ENCODE results near the gene C1orf35. TPM values are rescaled to one million over a fixed set of nuclear protein-coding genes. Genes with fewer than 3 reads are reported as not detected.

Gene C1orf35
- total and polyA plus RNA-seq, 9 of the 15 experiments (the other 6 are each of a cell fraction or from before 2014, with no cell fraction given) = 3.2 to 48.7 (median 12.5) TPM

- Histone ChIP-seq H3K9ac (ENCODE audit: insufficient read depth in 1 of 2, low read depth in 2 of 2, low read length in 2 of 2) (no peak overlapping the region), H3K27me3 (ENCODE audit: control insufficient read depth in 2 of 2, insufficient read depth in 2 of 2, low read length in 2 of 2) (peaks cover under 1 to 20% of the 10 kb centered on the region in 2 experiments; a peak in 3 of 5 replicates), H3K27ac (ENCODE audit: extremely low read depth, low read depth, low read length) (no peak overlapping the region), H3K9me3 (replicated peaks; ENCODE audit: control insufficient read depth, insufficient read depth, low read depth, low read length) (no peaks in the 10 kb centered on the region), H3K4me3 (no peak overlapping the region), H4K20me1 (replicated peaks; ENCODE audit: control insufficient read depth, insufficient read depth, low read length) (no peaks in the 10 kb centered on the region), H3K36me3 (ENCODE audit: control insufficient read depth, insufficient read depth, low read length) (no peaks in the 10 kb centered on the region), H3K9me1 (ENCODE audit: control insufficient read depth, insufficient read depth, low read length) (no peaks in the 10 kb centered on the region), H3K4me2 (ENCODE audit: insufficient read depth, low read length) (no peak overlapping the region), H2AFZ (ENCODE audit: low read depth, low read length) (no peak overlapping the region), H3K79me2 (ENCODE audit: control insufficient read depth, insufficient read depth, low read length) (no peaks in the 10 kb centered on the region), H3K4me1 (replicated peaks in 1 of 2; ENCODE audit: control insufficient read depth in 2 of 2, insufficient read depth in 2 of 2, low read length in 2 of 2) (peaks cover 0 to 44% of the 10 kb centered on the region in 2 experiments; a peak in 3 of 5 replicates)
- no peak for DNase-seq (ENCODE audit: extremely low read depth in 1 of 4, low spot score in 3 of 4)
- FAIRE-seq = no peak
- intact Hi-C loops (cut with micrococcal nuclease) = no loop called here
- 9% methylated on average over 10 of the region's 10 CpGs for WGBS (ENCODE audit: insufficient coverage, low coverage, missing lambda C conversion rate)
- no TSS peak for BruUV-seq (replicated peaks)
- in situ Hi-C loops (cut with MboI) = no loop called here
- no peak for TF ChIP-seq POU5F1 (IDR thresholded peaks at IDR 0.05; ENCODE audit: borderline replicate concordance, low read depth, low read length, partially characterized antibody)
- CTCF ChIA-PET (ENCODE audit: low intra/inter-chr PET ratio) = no interaction called here
- POLR2A ChIA-PET = interaction anchor here (1.0 to 3.5 kb wide), 3 partner anchors 12 to 22 kb away, joined by 3 to 18 read pairs (median 7); partner anchors contain the start of gene ARF1
- no peak for ATAC-seq
Measured at GRCh38 chr1:228061411-228062084, 41.6 kb downstream of the C1orf35 start.

DNA sequence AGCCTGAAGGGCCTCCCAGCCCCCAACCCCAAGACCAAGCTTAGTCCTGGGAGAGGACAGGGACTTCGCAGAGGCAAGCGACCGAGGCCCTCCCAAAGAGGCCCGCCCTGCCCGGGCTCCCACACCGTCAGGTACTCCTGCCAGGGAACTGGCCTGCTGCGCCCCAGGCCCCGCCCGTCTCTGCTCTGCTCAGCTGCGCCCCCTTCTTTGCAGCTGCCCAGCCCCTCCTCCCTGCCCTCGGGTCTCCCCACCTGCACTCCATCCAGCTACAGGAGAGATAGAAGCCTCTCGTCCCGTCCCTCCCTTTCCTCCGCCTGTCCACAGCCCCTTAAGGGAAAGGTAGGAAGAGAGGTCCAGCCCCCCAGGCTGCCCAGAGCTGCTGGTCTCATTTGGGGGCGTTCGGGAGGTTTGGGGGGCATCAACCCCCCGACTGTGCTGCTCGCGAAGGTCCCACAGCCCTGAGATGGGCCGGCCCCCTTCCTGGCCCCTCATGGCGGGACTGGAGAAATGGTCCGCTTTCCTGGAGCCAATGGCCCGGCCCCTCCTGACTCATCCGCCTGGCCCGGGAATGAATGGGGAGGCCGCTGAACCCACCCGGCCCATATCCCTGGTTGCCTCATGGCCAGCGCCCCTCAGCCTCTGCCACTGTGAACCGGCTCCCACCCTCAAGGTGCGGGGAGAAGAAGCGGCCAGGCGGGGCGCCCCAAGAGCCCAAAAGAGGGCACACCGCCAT, 42.5 kb downstream of the C1orf35 start:
- DNase-seq (ENCODE audit: extremely low read depth in 1 of 4, low spot score in 3 of 4) = peak in 3 of 4 experiments; percentile 19 to 50 (median 49)
- peaks cover 0 to 16% of the 10 kb centered on the region in 2 experiments; a peak in 3 of 5 replicates for H3K27me3 ChIP-seq (ENCODE audit: control insufficient read depth in 2 of 2, insufficient read depth in 2 of 2, low read length in 2 of 2)
- no peaks in the 10 kb centered on the region for H3K9me3 ChIP-seq (replicated peaks; ENCODE audit: control insufficient read depth, insufficient read depth, low read depth, low read length)
- H4K20me1 ChIP-seq (replicated peaks; ENCODE audit: control insufficient read depth, insufficient read depth, low read length) = no peaks in the 10 kb centered on the region
- H2AFZ ChIP-seq (ENCODE audit: low read depth, low read length) = peak overlapping the region; percentile 88; the same call in 1 of the 2 replicates
- H3K4me3 ChIP-seq = peak overlapping the region; percentile 45
- no peak overlapping the region for H3K27ac ChIP-seq (ENCODE audit: extremely low read depth, low read depth, low read length)
- H3K79me2 ChIP-seq (ENCODE audit: control insufficient read depth, insufficient read depth, low read length) = no peaks in the 10 kb centered on the region
- intact Hi-C loops (cut with micrococcal nuclease) = no loop called here
- BruUV-seq (replicated peaks) = no TSS peak
- ATAC-seq = peak; percentile 22
- H3K4me1 ChIP-seq (replicated peaks in 1 of 2; ENCODE audit: control insufficient read depth in 2 of 2, insufficient read depth in 2 of 2, low read length in 2 of 2) = peaks cover 0 to 44% of the 10 kb centered on the region in 2 experiments; a peak in 3 of 5 replicates
- H3K4me2 ChIP-seq (ENCODE audit: insufficient read depth, low read length) = peak overlapping the region; percentile 76
- 13% methylated on average over 24 of the region's 34 CpGs for WGBS (ENCODE audit: insufficient coverage, low coverage, missing lambda C conversion rate)
- H3K9me1 ChIP-seq (ENCODE audit: control insufficient read depth, insufficient read depth, low read length) = no peaks in the 10 kb centered on the region
- H3K9ac ChIP-seq (ENCODE audit: insufficient read depth in 1 of 2, low read depth in 2 of 2, low read length in 2 of 2) = peak overlapping the region in 1 of 2 experiments; percentile 72; a peak in 1 of 4 replicates
- no peak for FAIRE-seq
- CTCF ChIA-PET (ENCODE audit: low intra/inter-chr PET ratio) = no interaction called here
- no peaks in the 10 kb centered on the region for H3K36me3 ChIP-seq (ENCODE audit: control insufficient read depth, insufficient read depth, low read length)
- POLR2A ChIA-PET = interaction anchor here (3.5 kb wide), 1 partner anchor 23 kb away, joined by 18 read pairs; the partner anchor contains the start of gene ARF1
- in situ Hi-C loops (cut with MboI) = no loop called here
- TF ChIP-seq DNMT1 (IDR thresholded peaks at IDR 0.05) (no peak), ZNF518B (CRISPR knock-in tag; IDR thresholded peaks at IDR 0.05) (no peak)
- TF ChIP-seq, protein P1, sequence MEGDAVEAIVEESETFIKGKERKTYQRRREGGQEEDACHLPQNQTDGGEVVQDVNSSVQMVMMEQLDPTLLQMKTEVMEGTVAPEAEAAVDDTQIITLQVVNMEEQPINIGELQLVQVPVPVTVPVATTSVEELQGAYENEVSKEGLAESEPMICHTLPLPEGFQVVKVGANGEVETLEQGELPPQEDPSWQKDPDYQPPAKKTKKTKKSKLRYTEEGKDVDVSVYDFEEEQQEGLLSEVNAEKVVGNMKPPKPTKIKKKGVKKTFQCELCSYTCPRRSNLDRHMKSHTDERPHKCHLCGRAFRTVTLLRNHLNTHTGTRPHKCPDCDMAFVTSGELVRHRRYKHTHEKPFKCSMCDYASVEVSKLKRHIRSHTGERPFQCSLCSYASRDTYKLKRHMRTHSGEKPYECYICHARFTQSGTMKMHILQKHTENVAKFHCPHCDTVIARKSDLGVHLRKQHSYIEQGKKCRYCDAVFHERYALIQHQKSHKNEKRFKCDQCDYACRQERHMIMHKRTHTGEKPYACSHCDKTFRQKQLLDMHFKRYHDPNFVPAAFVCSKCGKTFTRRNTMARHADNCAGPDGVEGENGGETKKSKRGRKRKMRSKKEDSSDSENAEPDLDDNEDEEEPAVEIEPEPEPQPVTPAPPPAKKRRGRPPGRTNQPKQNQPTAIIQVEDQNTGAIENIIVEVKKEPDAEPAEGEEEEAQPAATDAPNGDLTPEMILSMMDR (IDR thresholded peaks at IDR 0.05 in 2 of 3, conservative IDR thresholded peaks at IDR 0.05 in 1 of 3; ENCODE audit: insufficient read depth in 2 of 3, low read depth in 1 of 3, low read length in 3 of 3) = peak in 2 of 3 experiments; percentile 17 to 35; a peak in 4 of 6 replicates
